Panc1 (cell line): ENCODE measurements around the gene HRH2. TPM values are rescaled to one million over a fixed set of nuclear protein-coding genes. Genes with fewer than 3 reads are reported as not detected.

Experiments
- ATAC-seq: fragments of 200-7000 bp; cut with Tn5 transposase; 2 replicates; pipeline ENCODE4 v1.9.1; 2020; ENCODE audit warnings: mild to moderate bottlenecking, moderate library complexity
- BruUV-seq: library from RNA; stranded (reverse); fragments of 400-500 nt; replicated peaks from 2 replicates; lab custom pipeline; 2021; lab: Mats Ljungman, UMichigan
- CTCF ChIA-PET: fragments of 300-600 bp; sonication (Branson Sonifier 250); formaldehyde crosslinking; loops from one replicate; lab custom pipeline; 2022; ENCODE audit warnings: antibody characterized with exemption; lab: Charles Lee
- POLR2A ChIA-PET: fragments of 300-600 bp; sonication (Branson Sonifier 250); formaldehyde crosslinking; loops from one replicate; lab custom pipeline; 2022; ENCODE audit warnings: antibody characterized with exemption; lab: Charles Lee
- DNase-seq: peaks from one replicate; pipeline ENCODE4 v3.0.0-alpha.2; 2010; ENCODE audit warnings: low read depth, low spot score
- H3K27ac ChIP-seq: 2 replicates; pipeline ENCODE4 v1.5.1; 2011; ENCODE audit warnings: mild to moderate bottlenecking, low read length, inconsistent platforms
- H3K27me3 ChIP-seq: fragments of 200-500 bp; sonication (Bioruptor generic); 2 replicates; pipeline ENCODE4 v1.6.0; 2014; ENCODE audit warnings: low read length, inconsistent platforms; ENCODE audit not compliant: control insufficient read depth, insufficient read depth
- H3K36me3 ChIP-seq: fragments of 200-500 bp; sonication (Bioruptor generic); 2 replicates; pipeline ENCODE4 v1.5.1; 2014; ENCODE audit warnings: inconsistent platforms, mild to moderate bottlenecking, low read length, moderate library complexity; ENCODE audit not compliant: control insufficient read depth, insufficient read depth
- H3K4me1 ChIP-seq: 2 replicates; pipeline ENCODE4 v1.5.1; 2011; ENCODE audit warnings: inconsistent platforms, mild to moderate bottlenecking, low read length, moderate library complexity; ENCODE audit not compliant: control insufficient read depth, insufficient read depth
- H3K4me3 ChIP-seq, 2 experiments: 2 replicates each; pipeline ENCODE4 v1.5.1; 2011 to 2012; ENCODE audit warnings: low read depth in 2 of 2, low read length in 2 of 2, mild to moderate bottlenecking in 2 of 2, inconsistent platforms in 1 of 2, moderate library complexity in 1 of 2
- H3K9me3 ChIP-seq: fragments of 200-500 bp; sonication (Bioruptor generic); 2 replicates; pipeline ENCODE4 v1.5.1; 2014; ENCODE audit warnings: low read depth, mild to moderate bottlenecking, inconsistent platforms, low read length, moderate library complexity; ENCODE audit not compliant: control insufficient read depth, insufficient read depth
- POLR2AphosphoS5 ChIP-seq: IDR thresholded peaks from 2 replicates; pipeline ENCODE4 v1.6.1; 2012; ENCODE audit warnings: mild to moderate bottlenecking, low read depth, low read length, moderate library complexity
- SIN3A ChIP-seq: IDR thresholded peaks from 2 replicates; pipeline ENCODE4 v1.6.1; 2012; ENCODE audit warnings: low read depth, mild to moderate bottlenecking, low read length, moderate library complexity, borderline replicate concordance; ENCODE audit not compliant: insufficient read depth
- TCF7L2 ChIP-seq: IDR thresholded peaks from 2 replicates; pipeline ENCODE4 v1.6.1; 2011; ENCODE audit warnings: mild to moderate bottlenecking, low read depth, low read length, inconsistent platforms
- in situ Hi-C: cut with HindIII; loops from 2 replicates; pipeline ENCODE4 v1.10.0; 2016; ENCODE audit warnings: low sequenced_read_pairs, low pct_unique_long_range_greater_than_20kb
- intact Hi-C: fragments of 100-400 bp; cut with micrococcal nuclease; formaldehyde crosslinking; loops from one replicate; pipeline ENCODE4 v1.10.0; 2022; ENCODE audit not compliant: unreplicated experiment
- total RNA-seq: library from RNA; stranded (reverse); gene quantifications from one replicate; pipeline ENCODE4 v1.2.1, GENCODE V29; 2021; ENCODE audit not compliant: unreplicated experiment
- TF ChIP-seq, protein P1 (sequence below): fragments of 450-650 bp; IDR thresholded peaks from 2 replicates; pipeline ENCODE4 v1.5.1; 2017; ENCODE audit warnings: mild to moderate bottlenecking
- TF ChIP-seq, protein P2 (sequence below), 2 experiments: IDR thresholded peaks; 2 replicates each; pipeline ENCODE4 v1.6.1; 2011 to 2012; ENCODE audit warnings: low read depth in 2 of 2, control low read depth in 1 of 2, low read length in 1 of 2, mild to moderate bottlenecking in 1 of 2, moderate library complexity in 1 of 2; ENCODE audit not compliant: insufficient read depth in 1 of 2

Gene HRH2
- total RNA-seq, 1 experiment from 2014 or later, result 0.33 TPM

DNA sequence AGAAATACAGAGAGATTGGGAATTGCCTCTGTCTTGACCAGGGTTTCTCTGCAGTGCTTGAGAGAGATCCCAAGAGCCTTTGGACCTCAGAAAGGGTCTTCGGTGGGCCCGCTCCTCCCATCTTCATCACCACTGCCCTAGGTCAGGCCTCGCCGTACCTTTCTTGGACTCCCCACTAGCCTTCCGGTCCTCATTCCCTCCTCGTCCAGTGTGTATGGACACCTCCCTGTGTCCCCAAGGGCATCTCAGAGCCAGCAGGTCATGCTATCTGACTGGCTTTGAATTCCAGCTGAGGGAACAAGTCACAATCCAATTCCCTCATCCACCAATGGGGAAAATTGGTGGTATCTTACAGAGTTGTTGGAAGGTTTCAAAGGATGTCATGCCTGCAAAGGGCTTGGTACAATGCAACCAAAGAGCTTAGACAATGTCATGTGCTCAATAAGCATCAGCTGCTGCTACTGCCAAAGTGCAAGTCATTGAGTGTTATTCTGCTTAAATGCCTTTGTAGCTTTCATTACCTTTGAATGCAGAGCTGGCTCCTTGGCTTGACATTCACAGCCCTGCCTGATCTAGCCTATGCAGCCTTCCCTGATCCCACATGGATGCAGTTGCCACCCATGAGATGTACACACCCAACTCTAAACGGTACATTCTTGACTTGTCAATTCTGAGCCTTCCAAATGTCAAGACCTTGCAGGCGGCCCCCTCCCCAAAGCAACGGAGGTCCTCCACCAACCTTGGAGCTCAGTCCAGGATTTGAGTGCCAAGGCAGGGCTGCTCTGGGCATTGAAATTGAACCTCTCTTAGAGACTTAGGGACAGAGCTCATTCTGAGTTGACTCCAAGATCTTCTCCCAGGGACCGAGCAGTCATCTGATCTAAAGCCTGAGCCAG, 58.0 kb downstream of the HRH2 start:
- Histone ChIP-seq H3K9me3 (no peaks in the 10 kb centered on the region; the same call in 1 of the 2 replicates), H3K27me3 (0 out of 2 replicates have a peak, but pooled peaks cover 2% of the 10 kb centered on the region), H3K4me3 (no peak overlapping the region), H3K27ac (no peak overlapping the region), H3K36me3 (no peaks in the 10 kb centered on the region), H3K4me1 (no peaks in the 10 kb centered on the region)
- CTCF ChIA-PET, result no interaction called here
- POLR2A ChIA-PET, result no interaction called here
- ATAC-seq (no peak), DNase-seq (no peak)
- BruUV-seq, result no TSS peak
- in situ Hi-C loops, result no loop called here
- intact Hi-C loops, result no loop called here
- TF ChIP-seq TCF7L2, result no peak
- TF ChIP-seq, protein P1, sequence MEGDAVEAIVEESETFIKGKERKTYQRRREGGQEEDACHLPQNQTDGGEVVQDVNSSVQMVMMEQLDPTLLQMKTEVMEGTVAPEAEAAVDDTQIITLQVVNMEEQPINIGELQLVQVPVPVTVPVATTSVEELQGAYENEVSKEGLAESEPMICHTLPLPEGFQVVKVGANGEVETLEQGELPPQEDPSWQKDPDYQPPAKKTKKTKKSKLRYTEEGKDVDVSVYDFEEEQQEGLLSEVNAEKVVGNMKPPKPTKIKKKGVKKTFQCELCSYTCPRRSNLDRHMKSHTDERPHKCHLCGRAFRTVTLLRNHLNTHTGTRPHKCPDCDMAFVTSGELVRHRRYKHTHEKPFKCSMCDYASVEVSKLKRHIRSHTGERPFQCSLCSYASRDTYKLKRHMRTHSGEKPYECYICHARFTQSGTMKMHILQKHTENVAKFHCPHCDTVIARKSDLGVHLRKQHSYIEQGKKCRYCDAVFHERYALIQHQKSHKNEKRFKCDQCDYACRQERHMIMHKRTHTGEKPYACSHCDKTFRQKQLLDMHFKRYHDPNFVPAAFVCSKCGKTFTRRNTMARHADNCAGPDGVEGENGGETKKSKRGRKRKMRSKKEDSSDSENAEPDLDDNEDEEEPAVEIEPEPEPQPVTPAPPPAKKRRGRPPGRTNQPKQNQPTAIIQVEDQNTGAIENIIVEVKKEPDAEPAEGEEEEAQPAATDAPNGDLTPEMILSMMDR, result no peak
- TF ChIP-seq, protein P2, sequence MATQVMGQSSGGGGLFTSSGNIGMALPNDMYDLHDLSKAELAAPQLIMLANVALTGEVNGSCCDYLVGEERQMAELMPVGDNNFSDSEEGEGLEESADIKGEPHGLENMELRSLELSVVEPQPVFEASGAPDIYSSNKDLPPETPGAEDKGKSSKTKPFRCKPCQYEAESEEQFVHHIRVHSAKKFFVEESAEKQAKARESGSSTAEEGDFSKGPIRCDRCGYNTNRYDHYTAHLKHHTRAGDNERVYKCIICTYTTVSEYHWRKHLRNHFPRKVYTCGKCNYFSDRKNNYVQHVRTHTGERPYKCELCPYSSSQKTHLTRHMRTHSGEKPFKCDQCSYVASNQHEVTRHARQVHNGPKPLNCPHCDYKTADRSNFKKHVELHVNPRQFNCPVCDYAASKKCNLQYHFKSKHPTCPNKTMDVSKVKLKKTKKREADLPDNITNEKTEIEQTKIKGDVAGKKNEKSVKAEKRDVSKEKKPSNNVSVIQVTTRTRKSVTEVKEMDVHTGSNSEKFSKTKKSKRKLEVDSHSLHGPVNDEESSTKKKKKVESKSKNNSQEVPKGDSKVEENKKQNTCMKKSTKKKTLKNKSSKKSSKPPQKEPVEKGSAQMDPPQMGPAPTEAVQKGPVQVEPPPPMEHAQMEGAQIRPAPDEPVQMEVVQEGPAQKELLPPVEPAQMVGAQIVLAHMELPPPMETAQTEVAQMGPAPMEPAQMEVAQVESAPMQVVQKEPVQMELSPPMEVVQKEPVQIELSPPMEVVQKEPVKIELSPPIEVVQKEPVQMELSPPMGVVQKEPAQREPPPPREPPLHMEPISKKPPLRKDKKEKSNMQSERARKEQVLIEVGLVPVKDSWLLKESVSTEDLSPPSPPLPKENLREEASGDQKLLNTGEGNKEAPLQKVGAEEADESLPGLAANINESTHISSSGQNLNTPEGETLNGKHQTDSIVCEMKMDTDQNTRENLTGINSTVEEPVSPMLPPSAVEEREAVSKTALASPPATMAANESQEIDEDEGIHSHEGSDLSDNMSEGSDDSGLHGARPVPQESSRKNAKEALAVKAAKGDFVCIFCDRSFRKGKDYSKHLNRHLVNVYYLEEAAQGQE (IDR thresholded peaks at IDR 0.05; ENCODE audit: insufficient read depth in 1 of 2, low read depth in 2 of 2, low read length in 1 of 2), result no peak
- no peak for TF ChIP-seq SIN3A
- TF ChIP-seq POLR2AphosphoS5, result no peak

DNA sequence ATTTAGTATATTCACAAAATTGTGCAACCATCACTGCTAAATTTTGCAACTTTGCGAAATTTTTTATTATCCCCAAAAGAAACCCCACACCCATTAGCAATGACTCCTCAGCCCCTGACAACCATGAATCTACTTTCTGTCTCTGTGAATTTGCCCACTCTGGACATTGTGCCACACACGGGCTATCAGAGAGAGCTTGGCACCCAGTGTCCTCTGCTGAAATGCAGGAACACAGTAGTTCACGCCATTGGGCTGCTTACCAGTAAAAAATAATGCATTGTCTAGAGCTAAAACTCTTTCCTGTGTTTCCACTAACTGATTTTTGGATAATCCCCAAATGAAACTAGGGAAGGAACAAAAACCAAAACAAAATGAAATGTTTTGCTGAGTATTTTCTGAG, 60.0 kb downstream of the HRH2 start:
- H3K4me1 ChIP-seq, result no peaks in the 10 kb centered on the region
- in situ Hi-C loops, result no loop called here
- intact Hi-C loops, result loop anchor here (2.0 kb wide), 1 partner anchor 183 kb away; no protein-coding TSS in a partner anchor
- ChIA-PET CTCF (interaction anchor here (1.1 to 1.4 kb wide), 3 partner anchors 14 to 240 kb away, joined by 3 to 11 read pairs (median 4); partner anchors contain the start of gene SFXN1), POLR2A (no interaction called here)
- H3K36me3 ChIP-seq, result no peaks in the 10 kb centered on the region
- BruUV-seq, result no TSS peak
- no peak for DNase-seq
- H3K4me3 ChIP-seq, result no peak overlapping the region
- no peak for ATAC-seq
- 0 out of 2 replicates have a peak, but pooled peaks cover 2% of the 10 kb centered on the region for H3K27me3 ChIP-seq
- no peak overlapping the region for H3K27ac ChIP-seq
- no peaks in the 10 kb centered on the region; the same call in 1 of the 2 replicates for H3K9me3 ChIP-seq
- TF ChIP-seq, protein P1, result no peak
- TF ChIP-seq SIN3A (no peak), TCF7L2 (no peak), POLR2AphosphoS5 (no peak)
- TF ChIP-seq, protein P2 (IDR thresholded peaks at IDR 0.05; ENCODE audit: insufficient read depth in 1 of 2, low read depth in 2 of 2, low read length in 1 of 2), result no peak
